ENCODE results near the gene KIAA0930. TPM values are rescaled to one million over a fixed set of nuclear protein-coding genes. Genes with fewer than 3 reads are reported as not detected.

The KIAA0930 gene
- total RNA-seq, 1 donor from 2014 or later = 49.2 TPM

DNA sequence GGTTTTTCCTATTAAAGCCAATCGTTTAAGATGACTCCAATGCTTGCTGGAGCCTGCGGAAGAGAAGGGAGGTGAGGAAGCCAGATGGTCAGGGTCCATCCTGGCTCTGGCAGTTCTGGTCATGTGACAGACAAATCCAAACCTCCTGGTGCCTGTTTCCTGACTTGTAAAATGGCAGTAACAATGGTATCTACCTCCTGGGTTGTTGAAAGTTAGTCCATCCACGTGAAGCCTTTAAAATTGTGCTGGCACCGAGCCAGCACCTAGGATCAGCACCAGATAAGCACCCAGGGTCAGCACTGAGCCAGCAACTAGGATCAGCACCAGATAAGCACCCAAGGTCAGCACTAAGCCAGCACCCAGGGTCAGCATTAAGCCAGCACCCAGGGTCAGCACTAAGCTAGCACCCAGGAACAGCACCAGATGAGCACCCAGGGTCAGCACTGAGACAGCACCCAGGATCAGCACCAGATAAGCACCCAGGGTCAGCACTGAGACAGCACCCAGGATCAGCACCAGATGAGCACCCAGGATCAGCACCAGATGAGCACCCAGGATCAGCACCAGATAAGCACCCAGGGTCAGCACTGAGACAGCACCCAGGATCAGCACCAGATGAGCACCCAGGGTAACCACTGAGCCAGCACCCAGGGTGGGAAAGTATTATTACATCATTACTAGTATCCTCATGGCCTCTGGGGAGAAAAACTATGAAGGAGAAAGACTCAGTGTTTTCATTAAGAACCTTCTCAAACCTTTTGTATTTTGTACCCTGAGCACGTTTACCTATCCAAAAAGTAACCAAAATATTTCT, 17.2 kb downstream of the KIAA0930 start:
- DNase-seq (ENCODE audit: low read depth) = no peak

GRCh38 chr22:45221201-45221600, 19.5 kb downstream of the KIAA0930 start:
- no peak for DNase-seq (ENCODE audit: low read depth)

- peak; percentile 54 for DNase-seq (ENCODE audit: low read depth)
Observed at GRCh38 chr22:45218976-45219375, 21.7 kb downstream of the KIAA0930 start.

DNA sequence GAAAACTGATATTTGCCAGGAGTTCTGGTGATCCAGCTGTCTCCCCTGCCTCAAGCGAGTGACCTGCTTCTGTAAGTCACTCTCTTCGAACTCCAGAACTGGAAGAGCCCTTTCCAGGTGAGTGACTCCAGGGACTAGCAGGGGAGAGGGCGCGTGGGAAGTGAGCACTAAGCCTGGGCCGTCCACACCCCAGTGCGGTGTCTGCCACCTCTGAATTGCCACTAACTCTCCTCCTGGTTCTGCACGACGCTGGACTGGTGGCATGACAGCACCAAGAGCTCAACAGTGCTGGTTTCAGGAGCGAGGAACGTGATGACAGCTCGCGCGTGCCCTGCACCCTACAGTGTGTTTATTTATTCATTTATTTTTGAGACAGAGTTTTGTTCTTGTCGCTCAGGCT, 22.9 kb downstream of the KIAA0930 start:
- no peak for DNase-seq (ENCODE audit: low read depth)

GRCh38 chr22:45217345-45217744, 23.3 kb downstream of the KIAA0930 start:
- DNase-seq (ENCODE audit: low read depth) = no peak

- DNase-seq (ENCODE audit: low read depth) = peak; percentile 44
Observed at GRCh38 chr22:45216133-45217003, 24.3 kb downstream of the KIAA0930 start.

- peak; percentile 43 for DNase-seq (ENCODE audit: low read depth)
Observed at GRCh38 chr22:45212992-45213751, 27.5 kb downstream of the KIAA0930 start.

DNA sequence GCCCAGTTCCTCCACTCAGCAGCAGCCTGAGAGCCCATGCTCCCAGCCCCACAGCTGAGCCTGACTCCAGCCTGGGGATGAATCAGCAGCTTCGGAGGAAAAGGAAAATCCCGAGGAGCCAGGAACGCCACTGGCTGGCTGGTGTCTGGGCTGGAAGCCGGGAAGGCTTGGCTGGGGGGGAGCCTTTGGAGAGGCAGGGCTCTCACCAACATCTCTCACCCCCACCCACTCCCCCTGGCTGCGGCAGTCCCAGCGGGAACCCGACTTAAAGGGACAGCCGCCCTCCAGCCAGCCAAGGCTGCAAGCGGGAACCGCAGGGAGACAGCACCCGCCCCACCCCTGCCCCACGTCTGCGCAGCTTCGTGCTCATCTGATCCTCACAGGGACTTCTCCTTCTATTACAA, 28.4 kb downstream of the KIAA0930 start:
- peak; percentile 89 for DNase-seq (ENCODE audit: low read depth)

- no peak for DNase-seq (ENCODE audit: low read depth)
Observed at GRCh38 chr22:45211848-45212247, 28.8 kb downstream of the KIAA0930 start.

DNA sequence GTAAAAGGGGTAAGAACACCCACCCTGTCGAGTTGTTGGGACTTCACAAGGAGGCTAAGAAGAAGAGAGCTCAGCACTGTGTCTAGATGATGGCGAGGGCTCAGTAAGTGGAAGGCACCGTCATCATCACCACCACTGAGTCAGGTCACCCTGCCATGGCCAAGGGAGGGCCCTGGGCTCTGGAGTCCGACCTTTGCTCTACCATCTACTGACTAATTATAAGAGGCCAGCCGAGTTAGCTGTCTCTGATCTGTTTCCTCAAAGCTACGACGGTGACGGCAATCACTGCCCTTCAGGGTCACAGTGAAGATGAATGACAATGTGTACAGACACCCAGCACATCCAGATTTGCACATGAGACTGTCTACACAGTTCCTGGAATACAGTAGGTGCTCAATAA, 29.3 kb downstream of the KIAA0930 start:
- DNase-seq (ENCODE audit: low read depth) = no peak

DNA sequence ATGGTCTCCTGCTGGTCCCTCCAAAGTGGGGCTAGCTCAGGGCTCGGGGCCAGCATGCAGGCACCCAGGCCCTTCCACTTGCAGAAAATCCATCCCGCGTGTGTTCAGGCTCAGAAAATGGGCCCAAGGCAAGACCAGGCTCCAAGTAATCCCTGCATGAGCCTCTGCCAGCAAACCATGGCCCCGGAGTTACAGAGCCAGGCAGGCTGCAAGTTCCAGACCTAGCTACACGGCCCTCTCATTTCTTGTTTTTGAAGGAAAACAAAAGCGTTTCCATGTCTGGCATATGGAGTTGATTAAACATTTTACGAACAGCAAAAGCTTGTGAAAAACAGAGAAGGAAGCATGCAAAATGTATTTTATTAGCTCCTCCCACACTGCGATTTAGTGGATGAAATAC, 29.7 kb downstream of the KIAA0930 start:
- no peak for DNase-seq (ENCODE audit: low read depth)

- DNase-seq (ENCODE audit: low read depth) = no peak
Observed at GRCh38 chr22:45210577-45210976, 30.1 kb downstream of the KIAA0930 start.

- no peak for DNase-seq (ENCODE audit: low read depth)
Observed at GRCh38 chr22:45210174-45210573, 30.5 kb downstream of the KIAA0930 start.

- peak; percentile 13 for DNase-seq (ENCODE audit: low read depth)
Observed at GRCh38 chr22:45208993-45209838, 31.5 kb downstream of the KIAA0930 start.

DNA sequence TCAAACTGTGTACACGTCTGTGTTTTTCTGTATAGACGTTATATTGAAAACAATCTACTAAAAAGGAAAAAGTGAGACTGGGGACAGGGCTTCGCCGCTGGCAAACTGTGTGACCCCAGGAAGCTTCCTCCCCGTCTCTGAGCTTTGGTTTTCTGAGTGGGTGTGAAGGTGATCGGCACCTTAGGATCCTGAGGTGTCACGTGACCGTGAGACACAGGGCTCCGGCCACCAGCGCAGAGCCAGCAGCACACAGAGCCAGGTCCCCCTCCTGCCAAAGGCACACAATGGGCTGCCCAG, 32.0 kb downstream of the KIAA0930 start:
- DNase-seq (ENCODE audit: low read depth) = no peak

GRCh38 chr22:45207981-45208664, 32.6 kb downstream of the KIAA0930 start:
- DNase-seq (ENCODE audit: low read depth) = peak; percentile 17

- no peak for DNase-seq (ENCODE audit: low read depth)
Observed at GRCh38 chr22:45207533-45207932, 33.2 kb downstream of the KIAA0930 start.

DNA sequence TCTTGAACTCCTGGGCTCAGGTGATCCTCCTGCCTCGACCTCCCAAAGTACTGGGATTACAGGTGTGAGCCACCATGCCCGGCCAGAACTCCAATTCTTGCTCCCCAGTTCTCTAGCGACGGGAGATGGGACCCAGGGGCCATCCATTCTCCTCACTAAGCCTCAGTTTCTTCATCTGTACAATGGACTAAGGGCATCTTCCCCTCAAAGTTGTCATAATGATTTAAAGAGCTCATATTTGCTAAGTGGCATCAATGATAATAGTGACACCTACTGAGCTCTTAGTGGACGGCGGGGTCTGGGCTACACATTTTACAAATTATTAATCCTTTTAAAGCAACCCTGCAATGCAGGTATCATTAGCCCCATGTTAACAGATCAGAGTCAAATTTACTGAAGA, 34.5 kb downstream of the KIAA0930 start:
- DNase-seq (ENCODE audit: low read depth) = no peak

DNA sequence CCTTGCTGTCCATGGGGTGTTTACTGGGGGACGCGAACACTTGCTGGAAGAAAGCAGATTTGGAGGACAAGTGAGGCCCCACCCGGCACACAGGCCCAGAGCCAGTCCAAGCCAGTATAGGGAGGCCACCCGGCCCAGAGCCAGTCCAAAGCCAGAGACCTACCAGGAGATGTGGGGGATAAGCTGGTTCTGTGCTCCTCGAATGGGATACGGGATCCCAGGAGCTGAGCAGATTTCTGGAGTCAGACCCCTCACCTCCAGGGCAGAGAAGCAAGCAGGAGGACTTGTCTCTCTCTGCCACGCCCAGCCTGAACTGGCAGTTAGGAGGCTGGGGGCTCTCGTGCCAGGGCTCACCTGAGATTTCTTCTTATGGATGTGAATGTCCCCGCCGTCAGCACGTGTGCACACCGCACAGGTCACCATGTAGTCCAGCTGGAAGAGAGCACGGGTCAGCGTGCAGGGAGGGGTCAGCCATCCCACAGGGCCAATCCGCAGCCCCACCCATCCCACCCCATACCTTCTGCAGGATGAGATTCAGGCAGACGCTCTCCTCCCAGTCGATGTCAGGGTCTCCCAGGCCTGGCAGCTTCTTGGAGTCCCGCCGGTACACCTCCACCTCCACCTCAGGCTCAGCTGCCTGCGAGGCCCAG, 35.3 kb downstream of the KIAA0930 start:
- no peak for DNase-seq (ENCODE audit: low read depth)

DNA sequence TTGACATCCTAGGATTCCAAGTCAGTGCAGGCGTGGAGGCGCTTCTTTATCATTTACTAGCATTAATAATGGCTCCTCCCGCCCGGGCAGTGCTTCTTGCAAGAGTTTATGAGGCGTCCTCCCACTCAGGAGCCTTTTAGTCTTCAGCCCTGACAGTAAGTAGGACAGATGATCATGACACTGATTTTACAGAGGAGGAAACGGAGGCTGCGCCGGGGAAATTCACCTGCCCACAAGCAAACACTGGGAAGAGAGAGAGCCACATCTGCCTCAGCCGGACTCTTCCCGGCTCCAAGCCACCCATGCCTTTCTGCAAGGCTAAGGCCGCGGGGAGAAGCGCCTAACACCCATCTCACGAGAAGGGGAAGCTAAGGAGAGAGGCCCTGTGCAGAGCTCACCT, 35.9 kb downstream of the KIAA0930 start:
- DNase-seq (ENCODE audit: low read depth) = no peak
